IMR-90 (cell line): Measurements from ENCODE around the gene SRCIN1. TPM values are rescaled to one million over a fixed set of nuclear protein-coding genes. Genes with fewer than 3 reads are reported as not detected.

ENCODE experiments used
- ATAC-seq: fragments of 200-7000 bp; cut with Tn5 transposase; 2 replicates; pipeline ENCODE4 v1.9.1; 2020; ENCODE audit warnings: low read depth, mild to moderate bottlenecking, moderate library complexity
- BruUV-seq: library from RNA; stranded (reverse); fragments of 400-500 nt; replicated peaks from 2 replicates; lab custom pipeline; 2021; lab: Mats Ljungman, UMichigan
- CTCF ChIA-PET: fragments of 300-600 bp; formaldehyde crosslinking; extraction: SDS; loops from one replicate; lab custom pipeline; 2021; ENCODE audit warnings: antibody characterized with exemption; lab: Yijun Ruan, JAX
- POLR2A ChIA-PET: fragments of 300-600 bp; sonication (Branson Sonifier 250); formaldehyde crosslinking; loops from one replicate; lab custom pipeline; 2022; ENCODE audit warnings: antibody characterized with exemption; ENCODE audit not compliant: unreplicated experiment; lab: Charles Lee
- DNase-seq: peaks from one replicate; pipeline ENCODE4 v3.0.0; 2013
- H2AFZ ChIP-seq: replicated peaks from 2 replicates; pipeline ENCODE3; 2013; ENCODE audit warnings: low read length, mild to moderate bottlenecking; ENCODE audit not compliant: poor library complexity
- H2AK5ac ChIP-seq: 2 replicates; pipeline ENCODE4 v1.6.1; 2013; ENCODE audit warnings: low read depth, low read length, inconsistent platforms
- H2AK9ac ChIP-seq: replicated peaks from 2 replicates; pipeline ENCODE3; 2013; ENCODE audit warnings: mild to moderate bottlenecking, low read depth, low read length, moderate library complexity; ENCODE audit not compliant: poor library complexity
- H2BK120ac ChIP-seq: 2 replicates; pipeline ENCODE4 v1.6.1; 2013; ENCODE audit warnings: low read depth, low read length, inconsistent platforms
- H2BK15ac ChIP-seq: 3 replicates; pipeline ENCODE4 v1.6.1; 2013; ENCODE audit warnings: low read depth, low read length, inconsistent platforms
- H2BK20ac ChIP-seq: 2 replicates; pipeline ENCODE4 v1.6.1; 2013; ENCODE audit warnings: low read depth, mild to moderate bottlenecking, inconsistent platforms, low read length, moderate library complexity
- H2BK5ac ChIP-seq: 2 replicates; pipeline ENCODE4 v1.6.1; 2013; ENCODE audit warnings: mild to moderate bottlenecking, low read depth, low read length, inconsistent platforms; ENCODE audit not compliant: poor library complexity, severe bottlenecking
- H3K14ac ChIP-seq: replicated peaks from 2 replicates; pipeline ENCODE4 v1.6.1; 2013; ENCODE audit warnings: low read depth, low read length, inconsistent platforms
- H3K18ac ChIP-seq: 2 replicates; pipeline ENCODE4 v1.6.1; 2013; ENCODE audit warnings: low read depth, low read length, control low read depth
- H3K23ac ChIP-seq: 2 replicates; pipeline ENCODE4 v1.6.1; 2013; ENCODE audit warnings: low read depth, low read length, inconsistent platforms
- H3K27ac ChIP-seq: 2 replicates; pipeline ENCODE4 v1.5.1; 2013; ENCODE audit warnings: mild to moderate bottlenecking, control low read depth, low read length; ENCODE audit not compliant: insufficient read depth
- H3K27me3 ChIP-seq: 2 replicates; pipeline ENCODE4 v1.6.1; 2013; ENCODE audit warnings: low read length; ENCODE audit not compliant: control insufficient read depth, insufficient read depth
- H3K36me3 ChIP-seq: 2 replicates; pipeline ENCODE4 v1.6.1; 2013; ENCODE audit warnings: low read length, mixed read lengths; ENCODE audit not compliant: control insufficient read depth, insufficient read depth
- H3K4ac ChIP-seq: 2 replicates; pipeline ENCODE4 v1.6.1; 2013; ENCODE audit warnings: low read depth, low read length, inconsistent platforms
- H3K4me1 ChIP-seq: 2 replicates; pipeline ENCODE4 v1.6.1; 2013; ENCODE audit warnings: low read length, mixed read lengths; ENCODE audit not compliant: control insufficient read depth, insufficient read depth
- H3K4me2 ChIP-seq: 2 replicates; pipeline ENCODE4 v1.6.1; 2013; ENCODE audit warnings: low read depth, mild to moderate bottlenecking, control low read depth, low read length, moderate library complexity
- H3K4me3 ChIP-seq: 2 replicates; pipeline ENCODE4 v1.5.1; 2013; ENCODE audit warnings: low read depth, mild to moderate bottlenecking, control low read depth, low read length, moderate library complexity; ENCODE audit not compliant: insufficient read depth
- H3K56ac ChIP-seq: 2 replicates; pipeline ENCODE4 v1.6.1; 2013; ENCODE audit warnings: low read length, inconsistent platforms; ENCODE audit not compliant: insufficient read depth; ENCODE audit errors: extremely low read depth
- H3K79me1 ChIP-seq, 2 experiments: 2 replicates each; pipeline ENCODE4 v1.6.1; 2013; ENCODE audit warnings: low read length in 2 of 2, inconsistent platforms in 1 of 2, low read depth in 1 of 2
- H3K9ac ChIP-seq: 2 replicates; pipeline ENCODE4 v1.6.1; 2013; ENCODE audit warnings: low read depth, low read length, control low read depth
- H3K9me1 ChIP-seq: 2 replicates; pipeline ENCODE4 v1.6.1; 2013; ENCODE audit warnings: low read length, inconsistent platforms; ENCODE audit not compliant: insufficient read depth
- H3K9me3 ChIP-seq: 2 replicates; pipeline ENCODE4 v1.6.1; 2013; ENCODE audit warnings: low read length; ENCODE audit not compliant: control insufficient read depth, insufficient read depth
- H4K20me1 ChIP-seq: 2 replicates; pipeline ENCODE4 v1.6.1; 2013; ENCODE audit warnings: low read length, inconsistent platforms; ENCODE audit not compliant: insufficient read depth
- H4K5ac ChIP-seq: 2 replicates; pipeline ENCODE4 v1.6.1; 2013; ENCODE audit warnings: mild to moderate bottlenecking, low read depth, low read length, control low read depth
- H4K8ac ChIP-seq, 2 experiments: 2 replicates each; pipeline ENCODE4 v1.6.1; 2013; ENCODE audit warnings: low read depth in 2 of 2, low read length in 2 of 2, control low read depth in 1 of 2, inconsistent platforms in 1 of 2
- H4K91ac ChIP-seq: 2 replicates; pipeline ENCODE4 v1.6.1; 2013; ENCODE audit warnings: low read depth, low read length, inconsistent platforms; ENCODE audit not compliant: insufficient read depth
- MAZ ChIP-seq: IDR thresholded peaks from 2 replicates; pipeline ENCODE4 v1.6.1; 2012; ENCODE audit warnings: low read depth, mild to moderate bottlenecking, low read length, improper control_type of control experiment, moderate library complexity, borderline replicate concordance
- MXI1 ChIP-seq: IDR thresholded peaks from 2 replicates; pipeline ENCODE4 v1.6.1; 2012; ENCODE audit warnings: low read depth, mild to moderate bottlenecking, low read length, moderate library complexity, borderline replicate concordance
- RFX5 ChIP-seq: IDR thresholded peaks from 2 replicates; pipeline ENCODE4 v1.8.0; 2012; ENCODE audit warnings: low read depth, mild to moderate bottlenecking, low read length, moderate library complexity
- WGBS, 2 experiments: methylation state at CpG; one replicate each; pipeline versions ENCODE4 v1.1.5 to v1.1.7; 2013; ENCODE audit warnings: missing lambda C conversion rate in 2 of 2; ENCODE audit not compliant: insufficient read length in 1 of 2; ENCODE audit errors: extremely low coverage in 2 of 2; 5-methylcytosine and 5-hydroxymethylcytosine counted together
- dilution Hi-C: fragments of 300-500 bp; cut with HindIII; formaldehyde crosslinking; loops from one replicate; pipeline ENCODE4 v1.14.3; 2018; ENCODE audit warnings: low sequenced_read_pairs; ENCODE audit not compliant: unreplicated experiment
- in situ Hi-C: fragments of 300-500 bp; cut with MboI; formaldehyde crosslinking; loops from 3 replicates; pipeline ENCODE4 v1.14.3; 2019; ENCODE audit warnings: low sequenced_read_pairs, inconsistent platforms, mixed read lengths
- intact Hi-C: fragments of 100-400 bp; cut with micrococcal nuclease; formaldehyde crosslinking; loops from 2 replicates; pipeline ENCODE4 v1.10.0; 2022
- polyA plus RNA-seq, 3 experiments: library from polyadenylated mRNA; depleted of rRNA; stranded (reverse); fragments of >200 nt; gene quantifications; 2 replicates each; pipeline ENCODE4 v1.2.3, GENCODE V29; 2012; ENCODE audit warnings: low replicate concordance in 1 of 3
- total RNA-seq: library from RNA; depleted of rRNA; stranded (reverse); fragments of >200 nt; gene quantifications from 2 replicates; pipeline ENCODE4 v1.2.3, GENCODE V29; 2012
- TF ChIP-seq, protein P1 (sequence below): fragments of 150-350 bp; IDR thresholded peaks from 2 replicates; pipeline ENCODE4 v1.6.1; 2017; ENCODE audit warnings: mild to moderate bottlenecking, antibody characterized with exemption, low read length, low read depth

SRCIN1 gene
- total and polyA plus RNA-seq, 2 of the 4 experiments (the other 2 are of a cell fraction): not detected

DNA sequence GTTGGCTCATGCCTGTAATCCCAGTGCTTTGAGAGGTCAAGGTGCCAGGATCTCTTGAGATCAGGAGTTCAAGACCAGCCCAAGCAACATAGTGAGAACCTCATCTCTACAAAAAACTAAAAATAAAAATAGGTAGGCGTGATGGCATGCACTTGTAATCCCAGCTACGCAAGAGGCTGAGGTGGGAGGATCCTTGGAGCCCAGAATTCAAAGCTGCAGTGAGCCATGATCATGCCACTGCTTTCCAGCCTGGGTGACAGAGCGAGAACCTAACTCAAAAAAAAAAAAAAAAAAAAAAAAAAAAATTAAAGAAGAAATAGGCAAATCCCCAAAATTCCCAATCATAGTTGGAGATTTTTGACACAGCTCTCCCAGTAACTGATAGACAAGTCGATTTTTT, 32.2 kb upstream of the SRCIN1 start:
- no peak overlapping the region for H3K4ac ChIP-seq
- H2BK20ac ChIP-seq: no peak overlapping the region
- no peak overlapping the region for H2AK9ac ChIP-seq
- H2BK5ac ChIP-seq: no peak overlapping the region
- no peak overlapping the region for H2AK5ac ChIP-seq
- H4K8ac ChIP-seq: no peak overlapping the region
- H3K56ac ChIP-seq: no peak overlapping the region
- no peak for ATAC-seq
- peaks cover 12% of the 10 kb centered on the region for H3K27me3 ChIP-seq
- H3K36me3 ChIP-seq: no peaks in the 10 kb centered on the region
- no TSS peak for BruUV-seq
- H3K14ac ChIP-seq: no peak overlapping the region
- H3K4me1 ChIP-seq: no peaks in the 10 kb centered on the region
- WGBS, 2 experiments: no CpG with 5 or more reads among the region's 4 CpGs
- no peaks in the 10 kb centered on the region for H3K79me1 ChIP-seq
- no peak overlapping the region for H3K27ac ChIP-seq
- H4K91ac ChIP-seq: no peak overlapping the region
- dilution Hi-C loops: no loop called here
- in situ Hi-C loops: no loop called here
- POLR2A ChIA-PET: no interaction called here
- H3K4me2 ChIP-seq: no peak overlapping the region
- no peak overlapping the region for H2BK120ac ChIP-seq
- no peaks in the 10 kb centered on the region for H4K20me1 ChIP-seq
- CTCF ChIA-PET: interaction anchor here (0.6 kb wide), 1 partner anchor 11 kb away, joined by 3 read pairs; no protein-coding TSS in a partner anchor
- H3K23ac ChIP-seq: no peak overlapping the region
- H3K9me1 ChIP-seq: no peaks in the 10 kb centered on the region
- TF ChIP-seq, protein P1, sequence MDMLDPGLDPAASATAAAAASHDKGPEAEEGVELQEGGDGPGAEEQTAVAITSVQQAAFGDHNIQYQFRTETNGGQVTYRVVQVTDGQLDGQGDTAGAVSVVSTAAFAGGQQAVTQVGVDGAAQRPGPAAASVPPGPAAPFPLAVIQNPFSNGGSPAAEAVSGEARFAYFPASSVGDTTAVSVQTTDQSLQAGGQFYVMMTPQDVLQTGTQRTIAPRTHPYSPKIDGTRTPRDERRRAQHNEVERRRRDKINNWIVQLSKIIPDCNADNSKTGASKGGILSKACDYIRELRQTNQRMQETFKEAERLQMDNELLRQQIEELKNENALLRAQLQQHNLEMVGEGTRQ: no peak
- TF ChIP-seq MXI1 (no peak), RFX5 (no peak), MAZ (no peak)
- no peak overlapping the region for H2AFZ ChIP-seq
- H2BK15ac ChIP-seq: no peak overlapping the region
- H3K18ac ChIP-seq: no peak overlapping the region
- H3K9me3 ChIP-seq: no peaks in the 10 kb centered on the region
- H3K9ac ChIP-seq: no peak overlapping the region
- H3K4me3 ChIP-seq: no peak overlapping the region
- intact Hi-C loops: no loop called here
- no peak for DNase-seq
- H4K5ac ChIP-seq: no peak overlapping the region
